Measurements from ENCODE around the gene PODXL2.

Gene PODXL2

GRCh38 chr3:127630811-127631714, 2.1 kb downstream of the PODXL2 start:
- H3K9ac ChIP-seq (ENCODE audit: low read length): no peak overlapping the region
- H3K4me1 ChIP-seq (ENCODE audit: control insufficient read depth, insufficient read depth, low read length): peaks cover 7% of the 10 kb centered on the region; the same call in 1 of the 2 replicates
- peaks cover 47% of the 10 kb centered on the region for H3K27me3 ChIP-seq (ENCODE audit: control insufficient read depth, insufficient read depth, low read length)
- no peaks in the 10 kb centered on the region for H3K36me3 ChIP-seq (ENCODE audit: control insufficient read depth, insufficient read depth, low read length)
- no peak overlapping the region for H3K4me3 ChIP-seq (ENCODE audit: low read depth, low read length)
- H3K27ac ChIP-seq (ENCODE audit: low read depth, low read length): no peak overlapping the region
- peaks cover 6% of the 10 kb centered on the region; the same call in 1 of the 2 replicates for H3K9me3 ChIP-seq (ENCODE audit: control insufficient read depth, insufficient read depth, low read depth, low read length)

GRCh38 chr3:127632035-127632820, 3.2 kb downstream of the PODXL2 start:
- no peak overlapping the region for H3K4me3 ChIP-seq (ENCODE audit: low read depth, low read length)
- H3K9ac ChIP-seq (ENCODE audit: low read length): no peak overlapping the region

GRCh38 chr3:127634653-127635052, 5.7 kb downstream of the PODXL2 start:
- H3K27me3 ChIP-seq (ENCODE audit: control insufficient read depth, insufficient read depth, low read length): peaks cover 16% of the 10 kb centered on the region

More at GRCh38 chr3:127632035-127632820, 3.2 kb downstream of the PODXL2 start:
- H3K27me3 ChIP-seq (ENCODE audit: control insufficient read depth, insufficient read depth, low read length): peaks cover 35% of the 10 kb centered on the region
- H3K36me3 ChIP-seq (ENCODE audit: control insufficient read depth, insufficient read depth, low read length): no peaks in the 10 kb centered on the region
- no peak overlapping the region for H3K27ac ChIP-seq (ENCODE audit: low read depth, low read length)
- peaks cover 6% of the 10 kb centered on the region; the same call in 1 of the 2 replicates for H3K9me3 ChIP-seq (ENCODE audit: control insufficient read depth, insufficient read depth, low read depth, low read length)
- H3K4me1 ChIP-seq (ENCODE audit: control insufficient read depth, insufficient read depth, low read length): peaks cover 7% of the 10 kb centered on the region; the same call in 1 of the 2 replicates

DNA sequence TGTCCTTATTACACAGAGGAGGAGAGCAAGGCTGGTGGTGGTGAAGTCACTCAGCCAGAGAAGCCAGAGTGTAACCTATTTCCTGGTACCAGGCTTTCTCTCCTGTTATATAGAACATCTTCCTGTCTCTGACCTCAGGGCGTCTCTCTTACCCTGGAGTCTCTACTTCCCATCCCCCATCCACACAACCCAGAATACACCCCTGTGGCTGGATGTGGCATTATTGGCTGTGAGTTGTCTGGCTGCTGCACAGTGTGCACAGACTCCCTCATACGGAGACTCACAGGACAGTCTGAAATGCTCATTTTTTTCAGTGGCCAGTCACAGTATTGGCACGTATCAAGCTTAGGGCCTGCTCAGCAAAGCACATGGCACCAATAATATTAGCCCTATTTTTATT, 8.6 kb downstream of the PODXL2 start:
- H3K9me3 ChIP-seq (ENCODE audit: control insufficient read depth, insufficient read depth, low read depth, low read length): no peaks in the 10 kb centered on the region
- H3K36me3 ChIP-seq (ENCODE audit: control insufficient read depth, insufficient read depth, low read length): no peaks in the 10 kb centered on the region
- H3K4me1 ChIP-seq (ENCODE audit: control insufficient read depth, insufficient read depth, low read length): no peaks in the 10 kb centered on the region; the same call in 1 of the 2 replicates
- H3K27me3 ChIP-seq (ENCODE audit: control insufficient read depth, insufficient read depth, low read length): no peaks in the 10 kb centered on the region
- no peak overlapping the region for H3K9ac ChIP-seq (ENCODE audit: low read length)
- H3K4me3 ChIP-seq (ENCODE audit: low read depth, low read length): no peak overlapping the region
- H3K27ac ChIP-seq (ENCODE audit: low read depth, low read length): no peak overlapping the region

More at GRCh38 chr3:127634653-127635052, 5.7 kb downstream of the PODXL2 start:
- Histone ChIP-seq H3K9ac (ENCODE audit: low read length) (no peak overlapping the region), H3K9me3 (ENCODE audit: control insufficient read depth, insufficient read depth, low read depth, low read length) (no peaks in the 10 kb centered on the region), H3K36me3 (ENCODE audit: control insufficient read depth, insufficient read depth, low read length) (no peaks in the 10 kb centered on the region), H3K4me1 (ENCODE audit: control insufficient read depth, insufficient read depth, low read length) (peaks cover 5% of the 10 kb centered on the region; the same call in 1 of the 2 replicates), H3K4me3 (ENCODE audit: low read depth, low read length) (no peak overlapping the region), H3K27ac (ENCODE audit: low read depth, low read length) (no peak overlapping the region)

DNA sequence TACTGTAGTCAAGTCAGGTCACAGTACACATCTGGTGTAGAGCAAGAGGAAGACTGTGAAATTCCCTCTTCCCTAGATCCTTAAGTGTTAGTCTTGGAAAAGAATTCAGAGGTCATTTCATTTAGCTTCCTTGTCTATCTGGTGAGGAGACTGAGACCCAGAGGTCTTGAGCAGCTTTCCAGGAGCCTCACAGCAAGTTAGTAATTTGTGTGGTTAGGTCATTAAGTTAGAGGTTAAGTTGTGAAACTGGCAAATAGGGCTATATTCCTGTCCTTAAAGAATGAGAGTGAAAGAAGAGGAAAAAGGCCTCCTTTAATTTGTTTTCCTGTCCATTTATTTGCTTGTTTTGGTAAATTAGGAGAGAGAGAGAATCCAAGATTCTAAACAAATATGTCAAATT, 9.0 kb downstream of the PODXL2 start:
- Histone ChIP-seq H3K27ac (ENCODE audit: low read depth, low read length) (no peak overlapping the region), H3K9me3 (ENCODE audit: control insufficient read depth, insufficient read depth, low read depth, low read length) (no peaks in the 10 kb centered on the region), H3K9ac (ENCODE audit: low read length) (no peak overlapping the region), H3K4me1 (ENCODE audit: control insufficient read depth, insufficient read depth, low read length) (no peaks in the 10 kb centered on the region; the same call in 1 of the 2 replicates), H3K4me3 (ENCODE audit: low read depth, low read length) (no peak overlapping the region), H3K36me3 (ENCODE audit: control insufficient read depth, insufficient read depth, low read length) (no peaks in the 10 kb centered on the region), H3K27me3 (ENCODE audit: control insufficient read depth, insufficient read depth, low read length) (no peaks in the 10 kb centered on the region)

GRCh38 chr3:127639173-127640041, 10.4 kb downstream of the PODXL2 start:
- no peaks in the 10 kb centered on the region for H3K27me3 ChIP-seq (ENCODE audit: control insufficient read depth, insufficient read depth, low read length)
- H3K9ac ChIP-seq (ENCODE audit: low read length): no peak overlapping the region
- H3K4me3 ChIP-seq (ENCODE audit: low read depth, low read length): no peak overlapping the region
- no peaks in the 10 kb centered on the region for H3K36me3 ChIP-seq (ENCODE audit: control insufficient read depth, insufficient read depth, low read length)
- H3K9me3 ChIP-seq (ENCODE audit: control insufficient read depth, insufficient read depth, low read depth, low read length): no peaks in the 10 kb centered on the region
- 0 out of 2 replicates have a peak, but pooled peaks cover 3% of the 10 kb centered on the region for H3K4me1 ChIP-seq (ENCODE audit: control insufficient read depth, insufficient read depth, low read length)
- no peak overlapping the region for H3K27ac ChIP-seq (ENCODE audit: low read depth, low read length)

DNA sequence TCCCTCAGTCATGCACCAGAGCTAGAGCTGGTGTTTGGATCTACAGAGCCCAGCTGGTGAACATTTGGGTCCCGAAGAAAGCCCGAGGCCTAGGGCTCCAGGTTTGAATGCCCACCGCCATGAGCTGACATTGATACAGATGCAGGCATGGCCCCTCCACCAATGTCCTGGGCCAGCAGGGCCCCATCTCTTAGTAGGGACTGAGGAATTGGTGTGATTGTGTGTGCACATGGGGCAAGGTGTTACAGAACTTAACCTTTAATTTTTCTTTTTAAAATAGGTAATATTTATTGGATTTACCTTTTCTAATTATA, 11.0 kb downstream of the PODXL2 start:
- Histone ChIP-seq H3K9ac (ENCODE audit: low read length) (no peak overlapping the region), H3K27me3 (ENCODE audit: control insufficient read depth, insufficient read depth, low read length) (no peaks in the 10 kb centered on the region), H3K27ac (ENCODE audit: low read depth, low read length) (no peak overlapping the region), H3K4me1 (ENCODE audit: control insufficient read depth, insufficient read depth, low read length) (0 out of 2 replicates have a peak, but pooled peaks cover 4% of the 10 kb centered on the region), H3K36me3 (ENCODE audit: control insufficient read depth, insufficient read depth, low read length) (no peaks in the 10 kb centered on the region), H3K4me3 (ENCODE audit: low read depth, low read length) (no peak overlapping the region), H3K9me3 (ENCODE audit: control insufficient read depth, insufficient read depth, low read depth, low read length) (no peaks in the 10 kb centered on the region)

- H3K4me3 ChIP-seq (ENCODE audit: low read depth, low read length): no peak overlapping the region
- no peak overlapping the region for H3K27ac ChIP-seq (ENCODE audit: low read depth, low read length)
- H3K4me1 ChIP-seq (ENCODE audit: control insufficient read depth, insufficient read depth, low read length): 0 out of 2 replicates have a peak, but pooled peaks cover 4% of the 10 kb centered on the region
- no peaks in the 10 kb centered on the region for H3K27me3 ChIP-seq (ENCODE audit: control insufficient read depth, insufficient read depth, low read length)
- no peaks in the 10 kb centered on the region for H3K36me3 ChIP-seq (ENCODE audit: control insufficient read depth, insufficient read depth, low read length)
- no peaks in the 10 kb centered on the region for H3K9me3 ChIP-seq (ENCODE audit: control insufficient read depth, insufficient read depth, low read depth, low read length)
- no peak overlapping the region for H3K9ac ChIP-seq (ENCODE audit: low read length)
Observed at GRCh38 chr3:127644641-127645370, 15.8 kb downstream of the PODXL2 start.

- Histone ChIP-seq H3K9ac (ENCODE audit: low read length) (no peak overlapping the region), H3K36me3 (ENCODE audit: control insufficient read depth, insufficient read depth, low read length) (no peaks in the 10 kb centered on the region), H3K4me1 (ENCODE audit: control insufficient read depth, insufficient read depth, low read length) (0 out of 2 replicates have a peak, but pooled peaks cover 4% of the 10 kb centered on the region), H3K27ac (ENCODE audit: low read depth, low read length) (no peak overlapping the region), H3K27me3 (ENCODE audit: control insufficient read depth, insufficient read depth, low read length) (no peaks in the 10 kb centered on the region), H3K4me3 (ENCODE audit: low read depth, low read length) (no peak overlapping the region), H3K9me3 (ENCODE audit: control insufficient read depth, insufficient read depth, low read depth, low read length) (no peaks in the 10 kb centered on the region)
Observed at GRCh38 chr3:127645371-127646015, 16.5 kb downstream of the PODXL2 start.

Data from HUES6 (cell line).